ENCODE measurements around the gene CTNNA3. TPM values are rescaled to one million over a fixed set of nuclear protein-coding genes. Genes with fewer than 3 reads are reported as not detected.

Gene CTNNA3
- total RNA-seq, 2 donors from 2014 or later: under 0.01 to 0.33 TPM

DNA sequence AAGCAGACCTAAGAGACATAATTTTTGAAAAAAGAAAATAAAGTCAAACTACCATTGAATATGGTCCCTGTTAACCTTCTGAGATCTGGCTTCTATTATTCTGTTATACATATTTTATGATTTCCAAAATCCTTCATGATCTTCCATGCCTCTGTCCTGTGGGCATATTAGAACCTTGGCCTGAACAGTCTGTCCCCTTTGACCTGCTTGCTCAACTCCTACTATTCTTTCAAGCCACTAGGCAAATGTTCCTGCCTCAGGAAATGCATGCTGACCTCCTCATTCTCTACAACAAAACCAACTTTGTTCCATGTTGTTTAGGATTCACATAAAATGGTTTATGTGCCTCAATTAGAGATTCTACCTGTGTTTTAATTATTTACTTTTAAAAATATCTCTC is 1315.0 kb downstream of the CTNNA3 start:
- TF ChIP-seq, protein P1, sequence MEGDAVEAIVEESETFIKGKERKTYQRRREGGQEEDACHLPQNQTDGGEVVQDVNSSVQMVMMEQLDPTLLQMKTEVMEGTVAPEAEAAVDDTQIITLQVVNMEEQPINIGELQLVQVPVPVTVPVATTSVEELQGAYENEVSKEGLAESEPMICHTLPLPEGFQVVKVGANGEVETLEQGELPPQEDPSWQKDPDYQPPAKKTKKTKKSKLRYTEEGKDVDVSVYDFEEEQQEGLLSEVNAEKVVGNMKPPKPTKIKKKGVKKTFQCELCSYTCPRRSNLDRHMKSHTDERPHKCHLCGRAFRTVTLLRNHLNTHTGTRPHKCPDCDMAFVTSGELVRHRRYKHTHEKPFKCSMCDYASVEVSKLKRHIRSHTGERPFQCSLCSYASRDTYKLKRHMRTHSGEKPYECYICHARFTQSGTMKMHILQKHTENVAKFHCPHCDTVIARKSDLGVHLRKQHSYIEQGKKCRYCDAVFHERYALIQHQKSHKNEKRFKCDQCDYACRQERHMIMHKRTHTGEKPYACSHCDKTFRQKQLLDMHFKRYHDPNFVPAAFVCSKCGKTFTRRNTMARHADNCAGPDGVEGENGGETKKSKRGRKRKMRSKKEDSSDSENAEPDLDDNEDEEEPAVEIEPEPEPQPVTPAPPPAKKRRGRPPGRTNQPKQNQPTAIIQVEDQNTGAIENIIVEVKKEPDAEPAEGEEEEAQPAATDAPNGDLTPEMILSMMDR (IDR thresholded peaks at IDR 0.05): no peak
- TF ChIP-seq POLR2A (IDR thresholded peaks at IDR 0.05): no peak

DNA sequence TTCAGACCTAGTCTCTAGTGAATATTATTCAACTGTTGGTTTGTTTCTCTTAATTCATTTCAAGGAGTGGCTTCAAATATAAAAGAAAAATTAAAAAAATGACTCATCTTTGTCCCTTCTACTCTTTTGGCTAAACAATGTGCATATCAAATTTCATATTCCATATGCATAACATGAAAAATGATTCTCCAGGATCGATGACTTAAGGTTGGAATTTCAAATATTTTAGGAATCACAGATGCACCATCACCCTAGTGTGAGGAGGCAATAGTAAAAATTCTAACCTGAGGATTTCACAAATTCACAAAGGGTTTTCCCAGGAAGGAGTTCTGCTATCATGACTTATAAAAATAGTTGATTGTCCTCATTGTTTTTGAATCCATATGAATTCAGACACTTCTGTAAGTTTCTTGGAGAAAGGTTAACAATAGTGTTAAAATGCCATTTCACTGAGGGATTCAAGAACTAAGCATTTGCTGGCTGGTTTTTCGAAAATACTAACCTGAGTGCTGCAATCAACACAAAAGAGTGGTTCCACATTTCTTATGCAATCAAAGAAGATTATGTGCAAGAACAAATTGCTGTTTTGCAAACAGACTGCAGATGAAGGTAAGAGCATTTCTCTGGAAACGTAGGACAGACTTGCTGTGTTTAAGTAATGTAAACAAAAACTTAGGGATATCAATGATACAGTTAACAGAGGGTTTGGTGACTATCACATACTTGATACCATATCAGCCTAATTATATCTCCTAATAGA is 1317.7 kb downstream of the CTNNA3 start:
- DNase-seq (no peak), ATAC-seq (no peak)
- Histone ChIP-seq H3K27me3 (no peaks in the 10 kb centered on the region), H3K4me1 (no peaks in the 10 kb centered on the region), H3K4me3 (no peak overlapping the region), H3K36me3 (replicated peaks in 1 of 2; ENCODE audit: insufficient read depth in 1 of 2, low read depth in 2 of 2) (no peaks in the 10 kb centered on the region), H3K27ac (no peak overlapping the region), H3K9me3 (no peaks in the 10 kb centered on the region)
- 28% methylated on average over 3 of the region's 3 CpGs for WGBS, 2 donors
- intact Hi-C loops (cut with DNase I): no loop called here
- TF ChIP-seq, protein P1 (IDR thresholded peaks at IDR 0.05): no peak
- no peak for TF ChIP-seq POLR2A (IDR thresholded peaks at IDR 0.05)

More for the DNA sequence above, 1315.0 kb downstream of the CTNNA3 start:
- Histone ChIP-seq H3K4me3 (no peak overlapping the region), H3K9me3 (no peaks in the 10 kb centered on the region), H3K27ac (no peak overlapping the region), H3K27me3 (no peaks in the 10 kb centered on the region), H3K36me3 (replicated peaks in 1 of 2; ENCODE audit: insufficient read depth in 1 of 2, low read depth in 2 of 2) (no peaks in the 10 kb centered on the region), H3K4me1 (no peaks in the 10 kb centered on the region)
- ATAC-seq: no peak
- no peak for DNase-seq
- intact Hi-C loops (cut with DNase I): no loop called here

DNA sequence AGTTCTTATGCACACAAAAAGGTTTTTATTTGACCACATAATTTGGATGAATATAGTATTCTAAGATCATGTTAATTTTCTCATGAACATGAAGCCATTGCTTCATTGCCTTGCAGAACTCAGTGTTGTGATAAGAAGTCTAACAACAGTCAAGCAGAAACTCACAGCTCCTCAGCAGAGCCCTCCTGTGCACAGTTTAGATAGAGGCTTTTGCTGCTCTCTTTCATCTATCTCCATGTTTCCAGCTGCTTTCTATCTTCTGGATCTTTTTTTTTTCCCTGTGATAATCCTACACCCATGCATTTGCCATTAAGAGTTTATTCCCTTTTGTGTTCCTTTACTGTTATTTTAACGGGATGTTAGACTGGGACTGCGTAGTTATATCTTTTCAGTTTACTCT is 1327.8 kb downstream of the CTNNA3 start:
- 79 to 86% methylated on average over 2 of the region's 2 CpGs for WGBS, 2 donors
- Histone ChIP-seq H3K4me3 (no peak overlapping the region), H3K36me3 (replicated peaks in 1 of 2; ENCODE audit: insufficient read depth in 1 of 2, low read depth in 2 of 2) (no peaks in the 10 kb centered on the region), H3K9me3 (no peaks in the 10 kb centered on the region), H3K4me1 (no peaks in the 10 kb centered on the region), H3K27ac (no peak overlapping the region), H3K27me3 (no peaks in the 10 kb centered on the region)
- DNase-seq (no peak), ATAC-seq (no peak)
- intact Hi-C loops (cut with DNase I): no loop called here
- TF ChIP-seq, protein P1 (IDR thresholded peaks at IDR 0.05): no peak
- TF ChIP-seq POLR2A (IDR thresholded peaks at IDR 0.05): no peak

DNA sequence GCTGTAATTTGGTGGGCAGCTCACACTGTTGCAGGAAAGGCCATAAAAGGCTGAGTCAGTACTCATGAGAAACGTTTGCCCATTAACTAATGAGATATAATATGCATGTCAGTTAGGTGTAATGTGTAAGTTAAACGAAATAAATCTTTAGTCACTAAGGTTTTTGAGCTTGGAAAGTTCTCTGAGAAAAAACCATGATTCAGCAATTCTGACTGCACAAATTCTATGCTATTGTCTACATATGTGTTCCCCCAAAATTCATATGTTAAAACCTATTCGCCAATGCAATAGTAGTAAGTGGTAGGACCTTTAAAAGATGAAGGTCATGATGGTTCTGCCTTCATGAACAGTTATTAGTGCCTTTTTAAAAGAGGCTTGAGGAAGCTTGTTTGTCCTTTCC is 1329.8 kb downstream of the CTNNA3 start:
- ATAC-seq: no peak
- Histone ChIP-seq H3K4me1 (no peaks in the 10 kb centered on the region), H3K4me3 (no peak overlapping the region), H3K9me3 (no peaks in the 10 kb centered on the region), H3K36me3 (replicated peaks in 1 of 2; ENCODE audit: insufficient read depth in 1 of 2, low read depth in 2 of 2) (no peaks in the 10 kb centered on the region), H3K27ac (no peak overlapping the region), H3K27me3 (no peaks in the 10 kb centered on the region)
- DNase-seq: no peak
- 33 to 41% methylated on average over 3 of the region's 3 CpGs for WGBS, 2 donors
- TF ChIP-seq POLR2A (IDR thresholded peaks at IDR 0.05): no peak
- TF ChIP-seq, protein P1 (IDR thresholded peaks at IDR 0.05): no peak
- intact Hi-C loops (cut with DNase I): no loop called here

DNA sequence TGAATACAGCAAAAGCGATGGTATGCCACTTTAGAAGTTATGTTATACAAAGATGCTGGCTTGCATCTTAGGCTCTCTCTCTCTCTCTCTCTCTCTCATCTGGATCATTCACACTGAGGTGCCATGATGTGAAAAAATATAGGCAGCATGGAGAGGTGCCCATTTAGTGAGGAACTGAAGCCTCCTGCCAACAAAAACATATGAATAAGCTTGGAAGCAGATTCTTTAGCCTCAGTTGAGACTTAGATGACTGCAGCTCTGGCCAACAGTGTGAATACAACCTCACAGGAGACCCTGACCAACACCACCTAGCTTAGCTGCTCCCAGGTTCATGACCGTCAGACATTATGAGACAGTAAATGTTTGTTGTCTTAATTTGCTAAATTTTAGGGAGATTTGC is 1330.3 kb downstream of the CTNNA3 start:
- H3K4me1 ChIP-seq: no peaks in the 10 kb centered on the region
- H3K9me3 ChIP-seq: no peaks in the 10 kb centered on the region
- ATAC-seq: no peak
- 77 to 95% methylated on average over 2 of the region's 2 CpGs for WGBS, 2 donors
- no peak overlapping the region for H3K4me3 ChIP-seq
- no peak for DNase-seq
- H3K27ac ChIP-seq: no peak overlapping the region
- intact Hi-C loops (cut with DNase I): no loop called here
- no peaks in the 10 kb centered on the region for H3K27me3 ChIP-seq
- H3K36me3 ChIP-seq (replicated peaks in 1 of 2; ENCODE audit: insufficient read depth in 1 of 2, low read depth in 2 of 2): no peaks in the 10 kb centered on the region
- TF ChIP-seq, protein P1 (IDR thresholded peaks at IDR 0.05): no peak
- no peak for TF ChIP-seq POLR2A (IDR thresholded peaks at IDR 0.05)
